Mesendoderm (in vitro differentiated cells): ENCODE data around the gene ADAM19.

ENCODE experiments used
- DNase-seq: peaks from one replicate; pipeline ENCODE4 v3.0.0; 2013
- H2AK5ac ChIP-seq: 2 replicates; pipeline ENCODE4 v1.6.1; 2013; ENCODE audit warnings: low read length, inconsistent platforms
- H2BK120ac ChIP-seq: 2 replicates; pipeline ENCODE4 v1.6.1; 2013; ENCODE audit warnings: low read depth, mild to moderate bottlenecking, low read length, moderate library complexity, mixed read lengths
- H2BK15ac ChIP-seq: replicated peaks from 2 replicates; pipeline ENCODE4 v1.6.1; 2013; ENCODE audit warnings: low read depth, mild to moderate bottlenecking, moderate library complexity
- H2BK5ac ChIP-seq: 2 replicates; pipeline ENCODE4 v1.6.1; 2013; ENCODE audit warnings: low read length, inconsistent platforms
- H3K18ac ChIP-seq: 2 replicates; pipeline ENCODE4 v1.6.1; 2013; ENCODE audit warnings: mild to moderate bottlenecking, low read length, mixed read lengths
- H3K23ac ChIP-seq: one replicate; pipeline ENCODE4 v1.6.1; 2013; ENCODE audit warnings: low read length
- H3K27ac ChIP-seq: 2 replicates; pipeline ENCODE4 v1.5.1; 2013; ENCODE audit warnings: low read depth, mild to moderate bottlenecking, inconsistent platforms, low read length, moderate library complexity
- H3K27me3 ChIP-seq: 2 replicates; pipeline ENCODE4 v1.6.1; 2013; ENCODE audit warnings: low read length, control low read depth, mild to moderate bottlenecking, inconsistent platforms; ENCODE audit not compliant: insufficient read depth, poor library complexity
- H3K36me3 ChIP-seq: 2 replicates; pipeline ENCODE4 v1.6.1; 2013; ENCODE audit warnings: low read length, inconsistent platforms; ENCODE audit not compliant: control insufficient read depth, insufficient read depth
- H3K4ac ChIP-seq: one replicate; pipeline ENCODE4 v1.6.1; 2013; ENCODE audit warnings: low read depth, mild to moderate bottlenecking, low read length, moderate library complexity
- H3K4me1 ChIP-seq: 2 replicates; pipeline ENCODE4 v1.6.1; 2013; ENCODE audit warnings: low read depth, low read length, inconsistent platforms; ENCODE audit not compliant: control insufficient read depth
- H3K4me2 ChIP-seq: 2 replicates; pipeline ENCODE4 v1.6.1; 2013; ENCODE audit warnings: low read length
- H3K4me3 ChIP-seq: 2 replicates; pipeline ENCODE4 v1.5.1; 2013; ENCODE audit warnings: mild to moderate bottlenecking, low read length
- H3K56ac ChIP-seq: one replicate; pipeline ENCODE4 v1.6.1; 2013; ENCODE audit warnings: low read length
- H3K79me1 ChIP-seq: 2 replicates; pipeline ENCODE4 v1.6.1; 2013; ENCODE audit warnings: low read length, inconsistent platforms
- H3K79me2 ChIP-seq: 2 replicates; pipeline ENCODE4 v1.6.1; 2013; ENCODE audit warnings: mild to moderate bottlenecking, low read length; ENCODE audit not compliant: control insufficient read depth, insufficient read depth
- H3K9ac ChIP-seq: 2 replicates; pipeline ENCODE4 v1.6.1; 2013; ENCODE audit warnings: low read length, inconsistent platforms
- H4K5ac ChIP-seq: one replicate; pipeline ENCODE4 v1.6.1; 2013; ENCODE audit warnings: low read length
- H4K8ac ChIP-seq: one replicate; pipeline ENCODE4 v1.6.1; 2013; ENCODE audit warnings: low read depth, mild to moderate bottlenecking, control low read depth, low read length, moderate library complexity
- WGBS: extraction: QIAGEN DNeasy Blood & Tissue Kit; methylation state at CpG from one replicate; pipeline ENCODE4 v1.1.7; 2013; ENCODE audit warnings: low lambda C conversion rate, missing lambda C conversion rate; ENCODE audit not compliant: insufficient coverage; ENCODE audit errors: extremely low coverage; 5-methylcytosine and 5-hydroxymethylcytosine counted together

The ADAM19 gene

GRCh38 chr5:157613385-157614245, 38.0 kb upstream of the ADAM19 start:
- Histone ChIP-seq H2BK15ac (no peak overlapping the region), H2BK5ac (no peak overlapping the region), H2AK5ac (no peak overlapping the region), H4K5ac (no peak overlapping the region), H3K27me3 (no peaks in the 10 kb centered on the region), H4K8ac (no peak overlapping the region), H3K4me1 (peaks cover 2% of the 10 kb centered on the region), H3K4me3 (no peak overlapping the region), H3K18ac (peak overlapping the region; percentile 0), H3K4ac (no peak overlapping the region), H3K4me2 (no peak overlapping the region), H3K36me3 (no peaks in the 10 kb centered on the region), H3K9ac (no peak overlapping the region), H2BK120ac (no peak overlapping the region), H3K27ac (no peak overlapping the region), H3K79me2 (no peaks in the 10 kb centered on the region), H3K79me1 (no peaks in the 10 kb centered on the region), H3K23ac (no peak overlapping the region), H3K56ac (no peak overlapping the region)
- no peak for DNase-seq
- WGBS, result no CpG with 5 or more reads among the region's 11 CpGs

- peaks cover 2% of the 10 kb centered on the region for H3K4me1 ChIP-seq
- H3K18ac ChIP-seq, result no peak overlapping the region
- H3K4ac ChIP-seq, result no peak overlapping the region
- no peak overlapping the region for H3K4me2 ChIP-seq
- H4K5ac ChIP-seq, result no peak overlapping the region
- no peak for DNase-seq
- no peaks in the 10 kb centered on the region for H3K36me3 ChIP-seq
- no peak overlapping the region for H3K23ac ChIP-seq
- H3K79me2 ChIP-seq, result no peaks in the 10 kb centered on the region
- no peak overlapping the region for H2BK15ac ChIP-seq
- H4K8ac ChIP-seq, result no peak overlapping the region
- no peak overlapping the region for H2AK5ac ChIP-seq
- H2BK5ac ChIP-seq, result no peak overlapping the region
- no peak overlapping the region for H3K27ac ChIP-seq
- no peak overlapping the region for H3K4me3 ChIP-seq
- H3K79me1 ChIP-seq, result no peaks in the 10 kb centered on the region
- H3K27me3 ChIP-seq, result no peaks in the 10 kb centered on the region
- H3K56ac ChIP-seq, result no peak overlapping the region
- no peak overlapping the region for H2BK120ac ChIP-seq
- no peak overlapping the region for H3K9ac ChIP-seq
- whole genome bisulfite sequencing, result no CpG with 5 or more reads among the region's 5 CpGs
These were observed 37.0 kb upstream of the ADAM19 start for GRCh38 chr5:157612581-157612980.

- Histone ChIP-seq H3K27ac (no peak overlapping the region), H3K4me1 (peaks cover 2% of the 10 kb centered on the region), H3K56ac (peak overlapping the region; percentile 61), H3K4ac (no peak overlapping the region), H3K79me2 (no peaks in the 10 kb centered on the region), H3K23ac (no peak overlapping the region), H4K8ac (no peak overlapping the region), H3K36me3 (no peaks in the 10 kb centered on the region), H2BK15ac (no peak overlapping the region), H3K27me3 (no peaks in the 10 kb centered on the region), H3K79me1 (no peaks in the 10 kb centered on the region), H3K4me2 (no peak overlapping the region), H2BK5ac (peak overlapping the region; percentile 25), H2AK5ac (peak overlapping the region; percentile 31), H4K5ac (no peak overlapping the region), H3K18ac (peak overlapping the region; percentile 71), H2BK120ac (no peak overlapping the region), H3K9ac (no peak overlapping the region), H3K4me3 (no peak overlapping the region)
- WGBS, result no CpG with 5 or more reads among the region's 10 CpGs
- no peak for DNase-seq
These were observed 36.2 kb upstream of the ADAM19 start for GRCh38 chr5:157611571-157612476.

- Histone ChIP-seq H3K4me3 (no peak overlapping the region), H3K9ac (no peak overlapping the region), H3K79me2 (no peaks in the 10 kb centered on the region), H2BK120ac (no peak overlapping the region), H3K23ac (no peak overlapping the region), H4K8ac (no peak overlapping the region), H3K36me3 (no peaks in the 10 kb centered on the region), H3K27ac (no peak overlapping the region), H2BK15ac (no peak overlapping the region), H4K5ac (no peak overlapping the region), H2BK5ac (no peak overlapping the region), H3K27me3 (no peaks in the 10 kb centered on the region), H3K56ac (no peak overlapping the region), H3K4me2 (no peak overlapping the region), H3K79me1 (no peaks in the 10 kb centered on the region), H3K4ac (no peak overlapping the region), H2AK5ac (no peak overlapping the region), H3K18ac (no peak overlapping the region), H3K4me1 (peaks cover 2% of the 10 kb centered on the region)
- no CpG with 5 or more reads among the region's 5 CpGs for WGBS
- peak; percentile 91 for DNase-seq
These were observed 35.4 kb upstream of the ADAM19 start for GRCh38 chr5:157610990-157611389.

- Histone ChIP-seq H3K23ac (no peak overlapping the region), H2BK120ac (no peak overlapping the region), H3K27ac (no peak overlapping the region), H2BK15ac (no peak overlapping the region), H3K9ac (no peak overlapping the region), H3K79me1 (no peaks in the 10 kb centered on the region), H3K4ac (no peak overlapping the region), H3K27me3 (no peaks in the 10 kb centered on the region), H2AK5ac (no peak overlapping the region), H3K4me2 (no peak overlapping the region), H3K56ac (no peak overlapping the region), H3K4me1 (peaks cover 2% of the 10 kb centered on the region), H2BK5ac (no peak overlapping the region), H3K18ac (no peak overlapping the region), H3K36me3 (no peaks in the 10 kb centered on the region), H4K5ac (no peak overlapping the region), H4K8ac (no peak overlapping the region), H3K79me2 (no peaks in the 10 kb centered on the region), H3K4me3 (no peak overlapping the region)
- DNase-seq, result no peak
- no CpG with 5 or more reads among the region's 8 CpGs for WGBS
These were observed 33.5 kb upstream of the ADAM19 start for GRCh38 chr5:157608972-157609565.
